T-cell (primary cell): Measurements from ENCODE around the gene NRAP. TPM values are rescaled to one million over a fixed set of nuclear protein-coding genes. Genes with fewer than 3 reads are reported as not detected.
A peak's percentile ranks its signal among the peaks of the same experiment; 100 is the strongest.

Source experiments
- ATAC-seq, 4 experiments: fragments of 200-7000 bp in 3 of 4; fragments of 150-1000 bp in 1 of 4; cut with Tn5 transposase; replicated peaks in 1 of 4; 1 replicate in 3 of 4; 2 replicates in 1 of 4; pipeline ENCODE4 v1.10.0; 2021; ENCODE audit warnings: moderate library complexity in 3 of 4, mild to moderate bottlenecking in 2 of 4, moderate number of reproducible peaks in 1 of 4
- CTCF ChIA-PET, 2 donors: fragments of 300-600 bp; sonication (Branson Sonifier 250); formaldehyde crosslinking; loops; one replicate each; lab custom pipeline; 2022; ENCODE audit warnings: antibody characterized with exemption in 2 of 2; lab: Charles Lee
- POLR2A ChIA-PET, 2 donors: fragments of 300-600 bp; sonication (Branson Sonifier 250); formaldehyde crosslinking; loops; one replicate each; lab custom pipeline; 2022; ENCODE audit warnings: antibody characterized with exemption in 2 of 2; lab: Charles Lee
- DNase-seq, 35 experiments: peaks; one replicate each; pipeline versions ENCODE4 v3.0.0 to v3.0.0-alpha.2; 2013 to 2023
- H3K27ac ChIP-seq: one replicate; pipeline ENCODE4 v1.5.1; 2013; ENCODE audit warnings: low read length
- H3K27me3 ChIP-seq, 2 experiments: replicated peaks in 1 of 2; 1 replicate in 1 of 2; 2 replicates in 1 of 2; pipeline versions ENCODE4 v1.6.1 to v1.7.0; 2013; ENCODE audit warnings: low read length in 1 of 2, mixed read lengths in 1 of 2; ENCODE audit not compliant: control insufficient read depth in 2 of 2, insufficient read depth in 2 of 2; ENCODE audit errors: extremely low read depth in 1 of 2
- H3K36me3 ChIP-seq, 2 donors: 1 replicate in 1 of 2; 2 replicates in 1 of 2; pipeline versions ENCODE4 v1.6.1 to v1.7.0; 2013; ENCODE audit warnings: low read length in 1 of 2; ENCODE audit not compliant: control insufficient read depth in 2 of 2, insufficient read depth in 1 of 2; ENCODE audit errors: extremely low read depth in 1 of 2
- H3K4me1 ChIP-seq, 2 experiments: 1 replicate in 1 of 2; 2 replicates in 1 of 2; pipeline versions ENCODE4 v1.6.1 to v1.7.0; 2013; ENCODE audit warnings: low read length in 2 of 2, mixed read lengths in 1 of 2; ENCODE audit not compliant: insufficient read depth in 2 of 2, control insufficient read depth in 1 of 2; ENCODE audit errors: extremely low read depth in 1 of 2
- H3K4me3 ChIP-seq, 2 donors: 1 replicate in 1 of 2; 2 replicates in 1 of 2; pipeline versions ENCODE4 v1.5.1 to v1.7.0; 2013; ENCODE audit warnings: mild to moderate bottlenecking in 2 of 2, low read length in 1 of 2, moderate library complexity in 1 of 2; ENCODE audit not compliant: control insufficient read depth in 1 of 2; ENCODE audit errors: extremely low read depth in 1 of 2
- H3K9me3 ChIP-seq: 2 replicates; pipeline ENCODE4 v1.7.0; 2013
- H3K27ac Mint-ChIP-seq, 2 donors: one replicate each; pipeline ENCODE4 v1.8.0; 2020 to 2021; ENCODE audit warnings: mild to moderate bottlenecking in 2 of 2, mixed read lengths in 2 of 2
- H3K27me3 Mint-ChIP-seq, 2 donors: one replicate each; pipeline ENCODE4 v1.8.0; 2021 to 2022; ENCODE audit warnings: mixed read lengths in 2 of 2
- H3K36me3 Mint-ChIP-seq: one replicate; pipeline ENCODE4 v1.8.0; 2021; ENCODE audit warnings: mixed read lengths
- H3K4me1 Mint-ChIP-seq, 3 donors: one replicate each; pipeline ENCODE4 v1.8.0; 2020 to 2022; ENCODE audit warnings: mixed read lengths in 3 of 3, mild to moderate bottlenecking in 1 of 3
- H3K4me3 Mint-ChIP-seq, 3 donors: one replicate each; pipeline ENCODE4 v1.8.0; 2020 to 2022; ENCODE audit warnings: mild to moderate bottlenecking in 3 of 3, mixed read lengths in 3 of 3, moderate library complexity in 3 of 3
- H3K9me3 Mint-ChIP-seq, 3 donors: one replicate each; pipeline ENCODE4 v1.8.0; 2020 to 2022; ENCODE audit warnings: mixed read lengths in 3 of 3
- WGBS: methylation state at CpG from one replicate; pipeline ENCODE4 v1.1.5; 2013; ENCODE audit warnings: missing lambda C conversion rate; ENCODE audit not compliant: insufficient coverage; 5-methylcytosine and 5-hydroxymethylcytosine counted together
- total RNA-seq, 35 experiments: library from RNA in 6 of 35; stranded (reverse) in 6 of 35; fragments of 120-200 nt in 1 of 35; gene quantifications; one replicate each; pipeline versions ENCODE4 v1.2.1 to v1.2.4 and lab custom pipeline; 2013 to 2026

The NRAP gene
- total RNA-seq, 5 donors from 2014 or later (not counting 1 experiment from before 2014, with no cell fraction given), result not detected

- Mint-ChIP-seq H3K9me3 (no peaks in the 10 kb centered on the region), H3K27ac (no peak overlapping the region), H3K27me3 (peaks cover 11 to 31% of the 10 kb centered on the region in 2 donors), H3K4me3 (no peak overlapping the region), H3K4me1 (no peaks in the 10 kb centered on the region), H3K36me3 (no peaks in the 10 kb centered on the region)
- no peak for DNase-seq
- Histone ChIP-seq H3K27ac (no peak overlapping the region), H3K9me3 (no peaks in the 10 kb centered on the region), H3K4me3 (no peak overlapping the region), H3K36me3 (no peaks in the 10 kb centered on the region), H3K4me1 (no peaks in the 10 kb centered on the region), H3K27me3 (peaks cover 0 to 10% of the 10 kb centered on the region in 2 experiments)
- WGBS, result 59% methylated on average over 3 of the region's 5 CpGs
- ATAC-seq, result no peak
- POLR2A ChIA-PET, result no interaction called here
- CTCF ChIA-PET, result interaction anchor here in 1 of 2 donors (0.5 kb wide), 1 partner anchor 65 kb away, joined by 10 read pairs; no protein-coding TSS in a partner anchor
These were observed 37.0 kb downstream of the NRAP start for GRCh38 chr10:113626809-113627355.

- peaks cover 15 to 31% of the 10 kb centered on the region in 2 donors for H3K27me3 Mint-ChIP-seq
- H3K4me1 ChIP-seq, result no peaks in the 10 kb centered on the region
- H3K4me3 ChIP-seq, result no peak overlapping the region
- ChIA-PET CTCF (no interaction called here), POLR2A (no interaction called here)
- H3K4me3 Mint-ChIP-seq, result no peak overlapping the region
- ATAC-seq (peak in 1 of 4 experiments; percentile 12), DNase-seq (no peak)
- H3K27me3 ChIP-seq, result peaks cover 0 to 13% of the 10 kb centered on the region in 2 experiments
- H3K27ac Mint-ChIP-seq, result no peak overlapping the region
- no peak overlapping the region for H3K27ac ChIP-seq
- H3K9me3 ChIP-seq, result no peaks in the 10 kb centered on the region
- H3K9me3 Mint-ChIP-seq, result no peaks in the 10 kb centered on the region
- H3K36me3 Mint-ChIP-seq, result no peaks in the 10 kb centered on the region
- 85% methylated on average over 8 of the region's 10 CpGs for WGBS
- H3K36me3 ChIP-seq, result no peaks in the 10 kb centered on the region
- no peaks in the 10 kb centered on the region for H3K4me1 Mint-ChIP-seq
These were observed 38.2 kb downstream of the NRAP start for GRCh38 chr10:113625461-113626186.

GRCh38 chr10:113622831-113623230 lies 41.0 kb downstream of the NRAP start:
- ATAC-seq (no peak), DNase-seq (no peak)
- Histone ChIP-seq H3K4me1 (no peaks in the 10 kb centered on the region), H3K27me3 (peaks cover 0 to 9% of the 10 kb centered on the region in 2 experiments), H3K27ac (no peak overlapping the region), H3K4me3 (no peak overlapping the region), H3K9me3 (no peaks in the 10 kb centered on the region), H3K36me3 (no peaks in the 10 kb centered on the region)
- ChIA-PET POLR2A (no interaction called here), CTCF (no interaction called here)
- Mint-ChIP-seq H3K27ac (no peak overlapping the region), H3K9me3 (no peaks in the 10 kb centered on the region), H3K4me3 (no peak overlapping the region), H3K27me3 (peaks cover 21 to 48% of the 10 kb centered on the region in 2 donors), H3K4me1 (no peaks in the 10 kb centered on the region), H3K36me3 (no peaks in the 10 kb centered on the region)
- no CpG with 5 or more reads among the region's 4 CpGs for WGBS

- H3K27me3 Mint-ChIP-seq, result peaks cover 26 to 56% of the 10 kb centered on the region in 2 donors
- no peaks in the 10 kb centered on the region for H3K4me1 Mint-ChIP-seq
- Histone ChIP-seq H3K36me3 (no peaks in the 10 kb centered on the region), H3K4me1 (no peaks in the 10 kb centered on the region), H3K4me3 (no peak overlapping the region), H3K9me3 (no peaks in the 10 kb centered on the region), H3K27me3 (peaks cover 0 to 13% of the 10 kb centered on the region in 2 experiments), H3K27ac (no peak overlapping the region)
- H3K27ac Mint-ChIP-seq, result no peak overlapping the region
- no peak for DNase-seq
- WGBS, result 83% methylated on average over 7 of the region's 8 CpGs
- no peaks in the 10 kb centered on the region for H3K36me3 Mint-ChIP-seq
- CTCF ChIA-PET, result no interaction called here
- H3K9me3 Mint-ChIP-seq, result no peaks in the 10 kb centered on the region
- POLR2A ChIA-PET, result no interaction called here
- no peak for ATAC-seq
- no peak overlapping the region for H3K4me3 Mint-ChIP-seq
These were observed 42.0 kb downstream of the NRAP start for GRCh38 chr10:113621799-113622198.

- Histone ChIP-seq H3K27me3 (peaks cover 2 to 13% of the 10 kb centered on the region in 2 experiments), H3K4me3 (no peak overlapping the region), H3K4me1 (no peaks in the 10 kb centered on the region), H3K36me3 (no peaks in the 10 kb centered on the region), H3K27ac (no peak overlapping the region), H3K9me3 (no peaks in the 10 kb centered on the region)
- H3K4me1 Mint-ChIP-seq, result no peaks in the 10 kb centered on the region
- H3K36me3 Mint-ChIP-seq, result no peaks in the 10 kb centered on the region
- no peaks in the 10 kb centered on the region for H3K9me3 Mint-ChIP-seq
- no peak for DNase-seq
- WGBS, result 89% methylated on average over 5 of the region's 9 CpGs
- no peak overlapping the region for H3K4me3 Mint-ChIP-seq
- ChIA-PET POLR2A (no interaction called here), CTCF (no interaction called here)
- no peak for ATAC-seq
- no peak overlapping the region for H3K27ac Mint-ChIP-seq
- peaks cover 30 to 62% of the 10 kb centered on the region in 2 donors for H3K27me3 Mint-ChIP-seq
These were observed 42.9 kb downstream of the NRAP start for GRCh38 chr10:113620936-113621335.

- DNase-seq, result no peak
- no peak overlapping the region for H3K27ac ChIP-seq
These were observed 43.3 kb downstream of the NRAP start for GRCh38 chr10:113620511-113620910.

More at GRCh38 chr10:113620511-113620910, 43.3 kb downstream of the NRAP start:
- Histone ChIP-seq H3K9me3 (no peaks in the 10 kb centered on the region), H3K4me3 (no peak overlapping the region), H3K36me3 (no peaks in the 10 kb centered on the region), H3K27me3 (peaks cover 2 to 17% of the 10 kb centered on the region in 2 experiments), H3K4me1 (no peaks in the 10 kb centered on the region)
- Mint-ChIP-seq H3K9me3 (no peaks in the 10 kb centered on the region), H3K4me1 (no peaks in the 10 kb centered on the region), H3K36me3 (no peaks in the 10 kb centered on the region), H3K4me3 (no peak overlapping the region), H3K27ac (no peak overlapping the region), H3K27me3 (peaks cover 30 to 65% of the 10 kb centered on the region in 2 donors)
- ATAC-seq, result no peak
- CTCF ChIA-PET, result no interaction called here
- POLR2A ChIA-PET, result no interaction called here
- no CpG with 5 or more reads among the region's 8 CpGs for WGBS
